ENCODE measurements around the gene ROS1.

DNA sequence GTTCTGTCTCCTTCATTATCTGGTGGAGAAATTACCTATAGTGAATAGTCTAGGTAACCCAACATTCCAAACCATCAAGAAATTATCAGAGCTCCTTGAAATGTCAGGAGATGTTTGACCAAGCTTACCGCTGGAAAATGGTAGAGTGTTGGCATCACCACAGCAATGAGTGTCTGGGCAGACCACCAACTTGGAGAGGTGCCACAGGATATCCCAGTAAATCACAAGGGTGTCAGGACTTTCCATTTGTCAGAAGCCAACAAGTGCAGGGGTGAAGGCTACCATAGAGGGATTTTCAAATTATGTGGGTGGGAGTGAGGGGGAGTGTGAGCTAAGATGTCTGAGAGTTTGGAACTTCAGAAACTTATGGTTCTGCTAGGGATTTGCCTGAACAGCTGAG, 87.2 kb downstream of the ROS1 start:
- TF ChIP-seq YY1 (IDR thresholded peaks at IDR 0.05; ENCODE audit: insufficient read depth, insufficient read length) (no peak), ZNF274 (IDR thresholded peaks at IDR 0.05; ENCODE audit: low read depth, low read length) (no peak), SUZ12 (IDR thresholded peaks at IDR 0.05; ENCODE audit: extremely low read depth, insufficient read depth, insufficient read length) (no peak)

Data from NT2/D1 (cell line).